Activated T-helper 9 cell treated with anti-CD3 and anti-CD28 coated beads, Interleukin-2, amount 50 U/mL, for 16 hours (primary cell): ENCODE measurements around the gene ARHGAP10.

Experiments used
- DNase-seq: peaks from one replicate; pipeline ENCODE4 v3.0.0-alpha.2; 2020; ENCODE audit warnings: low read depth

The ARHGAP10 gene

GRCh38 chr4:147955827-147956558, 224.1 kb downstream of the ARHGAP10 start:
- DNase-seq = no peak

- no peak for DNase-seq
These were observed 225.6 kb downstream of the ARHGAP10 start for GRCh38 chr4:147957446-147957845.

GRCh38 chr4:147958057-147958456, 226.2 kb downstream of the ARHGAP10 start:
- no peak for DNase-seq

GRCh38 chr4:147958489-147959065, 226.7 kb downstream of the ARHGAP10 start:
- DNase-seq = no peak

GRCh38 chr4:147960971-147961370, 229.1 kb downstream of the ARHGAP10 start:
- DNase-seq = no peak

- no peak for DNase-seq
These were observed 232.0 kb downstream of the ARHGAP10 start for GRCh38 chr4:147963839-147964238.

- DNase-seq = no peak
These were observed 232.5 kb downstream of the ARHGAP10 start for GRCh38 chr4:147964266-147964880.

GRCh38 chr4:147965056-147965455, 233.2 kb downstream of the ARHGAP10 start:
- DNase-seq = no peak

GRCh38 chr4:147965873-147966272, 234.0 kb downstream of the ARHGAP10 start:
- no peak for DNase-seq

- DNase-seq = no peak
These were observed 236.8 kb downstream of the ARHGAP10 start for GRCh38 chr4:147968641-147969040.

- DNase-seq = no peak
These were observed 237.9 kb downstream of the ARHGAP10 start for GRCh38 chr4:147969573-147970385.

- no peak for DNase-seq
These were observed 239.2 kb downstream of the ARHGAP10 start for GRCh38 chr4:147971116-147971515.

GRCh38 chr4:147975325-147975724, 243.4 kb downstream of the ARHGAP10 start:
- no peak for DNase-seq

- no peak for DNase-seq
These were observed 244.3 kb downstream of the ARHGAP10 start for GRCh38 chr4:147975933-147976928.

- DNase-seq = no peak
These were observed 248.7 kb downstream of the ARHGAP10 start for GRCh38 chr4:147980586-147980985.

- no peak for DNase-seq
These were observed 249.4 kb downstream of the ARHGAP10 start for GRCh38 chr4:147981305-147981704.

- no peak for DNase-seq
These were observed 252.3 kb downstream of the ARHGAP10 start for GRCh38 chr4:147984065-147984777.

- DNase-seq = no peak
These were observed 252.9 kb downstream of the ARHGAP10 start for GRCh38 chr4:147984778-147985138.

GRCh38 chr4:147985376-147985775, 253.5 kb downstream of the ARHGAP10 start:
- no peak for DNase-seq

GRCh38 chr4:147987252-147987651, 255.4 kb downstream of the ARHGAP10 start:
- no peak for DNase-seq
